ENCODE results near the gene PROSER2.

GRCh38 chr10:11805792-11806191 lies 17.4 kb upstream of the PROSER2 start:
- TF ChIP-seq POLR2A (IDR thresholded peaks at IDR 0.05) (no peak), EP300 (IDR thresholded peaks at IDR 0.05) (no peak)
- TF ChIP-seq, protein P1, sequence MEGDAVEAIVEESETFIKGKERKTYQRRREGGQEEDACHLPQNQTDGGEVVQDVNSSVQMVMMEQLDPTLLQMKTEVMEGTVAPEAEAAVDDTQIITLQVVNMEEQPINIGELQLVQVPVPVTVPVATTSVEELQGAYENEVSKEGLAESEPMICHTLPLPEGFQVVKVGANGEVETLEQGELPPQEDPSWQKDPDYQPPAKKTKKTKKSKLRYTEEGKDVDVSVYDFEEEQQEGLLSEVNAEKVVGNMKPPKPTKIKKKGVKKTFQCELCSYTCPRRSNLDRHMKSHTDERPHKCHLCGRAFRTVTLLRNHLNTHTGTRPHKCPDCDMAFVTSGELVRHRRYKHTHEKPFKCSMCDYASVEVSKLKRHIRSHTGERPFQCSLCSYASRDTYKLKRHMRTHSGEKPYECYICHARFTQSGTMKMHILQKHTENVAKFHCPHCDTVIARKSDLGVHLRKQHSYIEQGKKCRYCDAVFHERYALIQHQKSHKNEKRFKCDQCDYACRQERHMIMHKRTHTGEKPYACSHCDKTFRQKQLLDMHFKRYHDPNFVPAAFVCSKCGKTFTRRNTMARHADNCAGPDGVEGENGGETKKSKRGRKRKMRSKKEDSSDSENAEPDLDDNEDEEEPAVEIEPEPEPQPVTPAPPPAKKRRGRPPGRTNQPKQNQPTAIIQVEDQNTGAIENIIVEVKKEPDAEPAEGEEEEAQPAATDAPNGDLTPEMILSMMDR (IDR thresholded peaks at IDR 0.05) = no peak

Data from ovary (tissue), 3 donors.